Endothelial cell of umbilical vein (primary cell): ENCODE measurements around the gene ZNF799.

Experiments used
- CTCF ChIP-seq, 2 donors: IDR thresholded peaks; 1 replicate in 1 of 2; 2 replicates in 1 of 2; pipeline ENCODE4 v1.5.1; 2011; ENCODE audit warnings: low read length in 2 of 2, mild to moderate bottlenecking in 2 of 2, moderate library complexity in 2 of 2, control low read depth in 1 of 2, inconsistent platforms in 1 of 2, low read depth in 1 of 2; ENCODE audit not compliant: insufficient read depth in 1 of 2; ENCODE audit errors: extremely low read depth in 1 of 2
- POLR2AphosphoS5 ChIP-seq: IDR thresholded peaks from 2 replicates; pipeline ENCODE4 v1.6.1; 2012; ENCODE audit warnings: low read depth, mild to moderate bottlenecking, control low read depth, low read length, moderate library complexity; ENCODE audit not compliant: insufficient read depth

GRCh38 chr19:12350185-12350889 is 50.7 kb downstream of the ZNF799 start:
- TF ChIP-seq POLR2AphosphoS5 (no peak), CTCF (IDR thresholded peaks at IDR 0.05; ENCODE audit: extremely low read depth in 1 of 2, insufficient read depth in 1 of 2, low read depth in 1 of 2, low read length in 2 of 2) (no peak)
